ENCODE measurements around the gene MARCKSL1. TPM values are rescaled to one million over a fixed set of nuclear protein-coding genes. Genes with fewer than 3 reads are reported as not detected.

Gene MARCKSL1
- total and polyA plus RNA-seq, 2 of the 8 experiments (the other 6 are each of a cell fraction or from before 2014, with no cell fraction given): 536 to 558 TPM

DNA sequence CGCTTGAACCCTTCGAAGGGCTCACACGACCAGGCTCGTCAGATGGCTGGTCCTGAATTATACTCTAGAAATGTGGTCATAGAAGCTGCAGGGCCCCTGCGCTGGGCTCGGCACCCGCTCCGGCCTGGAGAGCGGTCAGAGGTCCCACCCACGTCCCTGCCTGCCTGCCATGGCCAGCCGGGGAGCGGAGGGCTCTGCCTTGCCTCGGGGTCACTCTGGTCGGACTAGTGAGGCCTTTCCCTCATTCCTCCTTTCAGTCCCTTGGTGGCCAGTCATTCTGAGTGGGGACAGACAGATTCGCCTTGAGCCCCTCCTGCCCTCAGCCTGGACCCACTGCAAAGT is 529 bp upstream of the MARCKSL1 start:
- no peak for FAIRE-seq
- peaks cover 9 to 15% of the 10 kb centered on the region in 2 experiments for H4K20me1 ChIP-seq (replicated peaks in 1 of 2; ENCODE audit: control insufficient read depth in 1 of 2, insufficient read depth in 2 of 2, low read length in 2 of 2)
- H2BK5ac ChIP-seq (ENCODE audit: low read depth, low read length): no peak overlapping the region; the same call in 1 of the 2 replicates
- peak overlapping the region; percentile 4 for H4K91ac ChIP-seq (replicated peaks; ENCODE audit: insufficient read length, low read length)
- H3K23me2 ChIP-seq (ENCODE audit: low read depth, low read length): peaks cover 10% of the 10 kb centered on the region; the same call in 1 of the 2 replicates
- H3K56ac ChIP-seq (replicated peaks; ENCODE audit: insufficient read length, low read depth, low read length): no peak overlapping the region
- peaks cover 5 to 34% (median 10%) of the 10 kb centered on the region in 4 experiments; a peak in 6 of 8 replicates for H3K36me3 ChIP-seq (ENCODE audit: control insufficient read depth in 2 of 4, insufficient read depth in 4 of 4, low read length in 3 of 4)
- H3K79me2 ChIP-seq (ENCODE audit: control insufficient read depth in 1 of 2, insufficient read depth in 2 of 2, low read length in 2 of 2): peaks cover 4 to 21% of the 10 kb centered on the region in 2 experiments; a peak in 3 of 4 replicates
- H2BK12ac ChIP-seq (ENCODE audit: low read depth, low read length): 0 out of 2 replicates have a peak overlapping the region, but pooled peaks have one; percentile 62
- H3K18ac ChIP-seq (ENCODE audit: extremely low read depth, low read length): peak overlapping the region; percentile 78
- CTCF ChIA-PET (ENCODE audit: partially characterized antibody): interaction anchor here (1.5 to 1.7 kb wide), 2 partner anchors 14 to 21 kb away, joined by 5 read pairs; no protein-coding TSS in a partner anchor
- H2AFZ ChIP-seq (ENCODE audit: low read length): no peak overlapping the region
- H3K4me1 ChIP-seq (replicated peaks in 1 of 4; ENCODE audit: control insufficient read depth in 3 of 4, insufficient read depth in 4 of 4, low read length in 3 of 4): peaks cover 5 to 37% (median 28%) of the 10 kb centered on the region in 4 experiments
- H2BK20ac ChIP-seq (ENCODE audit: low read length): 0 out of 2 replicates have a peak overlapping the region, but pooled peaks have one; percentile 86
- no peak overlapping the region for H3K14ac ChIP-seq (ENCODE audit: insufficient read length)
- H3K27ac ChIP-seq (ENCODE audit: low read depth, low read length): no peak overlapping the region
- H3K79me1 ChIP-seq (ENCODE audit: low read depth, low read length): peaks cover 2% of the 10 kb centered on the region; the same call in 1 of the 2 replicates
- POLR2A ChIA-PET (ENCODE audit: partially characterized antibody): interaction anchor here (0.7 to 13.4 kb wide), 33 partner anchors 9 to 1756 kb away, joined by 3 to 321 read pairs (median 5); partner anchors contain the start of genes BSDC1, CCDC28B, EIF3I and FAM167B
- H2BK15ac ChIP-seq (ENCODE audit: low read length): peak overlapping the region; percentile 75
- no peak overlapping the region for H3K23ac ChIP-seq (ENCODE audit: insufficient read length)
- no peak overlapping the region for H3K9ac ChIP-seq (replicated peaks in 1 of 4; ENCODE audit: extremely low read depth in 1 of 4, low read depth in 3 of 4, low read length in 3 of 4)
- H2BK120ac ChIP-seq (replicated peaks; ENCODE audit: low read depth, low read length): no peak overlapping the region
- H4K8ac ChIP-seq (ENCODE audit: extremely low read depth, insufficient read depth, low read length): peak overlapping the region; percentile 22; the same call in 1 of the 2 replicates
- H3K4me3 ChIP-seq (ENCODE audit: extremely low read depth in 1 of 4, insufficient read depth in 2 of 4, low read depth in 3 of 4, low read length in 4 of 4): peak overlapping the region; percentile 31 to 93 (median 68); a peak in 7 of 8 replicates
- 37% methylated on average over 15 of the region's 15 CpGs; no CpG with 5 or more reads in 1 of the 2 experiments for WGBS, 2 experiments (ENCODE audit: extremely low coverage in 1 of 2, insufficient coverage in 1 of 2, insufficient read length in 1 of 2, insufficient replicate concordance in 2 of 2, low coverage in 1 of 2, low lambda C conversion rate in 2 of 2, missing lambda C conversion rate in 1 of 2)
- peaks cover 0 to 7% (median 2%) of the 10 kb centered on the region in 4 experiments; a peak in 4 of 7 replicates for H3K27me3 ChIP-seq (replicated peaks in 1 of 4; ENCODE audit: control insufficient read depth in 3 of 4, extremely low read depth in 1 of 4, insufficient read depth in 3 of 4, low read length in 3 of 4)
- no peak overlapping the region for H3K4ac ChIP-seq (replicated peaks; ENCODE audit: insufficient read length, low read depth, low read length)
- peak overlapping the region; percentile 53 to 73 for H3K4me2 ChIP-seq (ENCODE audit: insufficient read depth in 1 of 2, low read depth in 2 of 2, low read length in 2 of 2)
- H3K9me3 ChIP-seq (ENCODE audit: insufficient read depth in 2 of 2, low read depth in 1 of 2, low read length in 1 of 2): no peaks in the 10 kb centered on the region
- H4K5ac ChIP-seq (ENCODE audit: insufficient read length, low read depth, low read length): no peak overlapping the region
- DNase-seq (ENCODE audit: low read depth in 1 of 2, low spot score in 2 of 2): no peak
- H2AK5ac ChIP-seq (ENCODE audit: low read depth, low read length): peak overlapping the region; percentile 6; the same call in 1 of the 2 replicates
- TF ChIP-seq, protein P1, sequence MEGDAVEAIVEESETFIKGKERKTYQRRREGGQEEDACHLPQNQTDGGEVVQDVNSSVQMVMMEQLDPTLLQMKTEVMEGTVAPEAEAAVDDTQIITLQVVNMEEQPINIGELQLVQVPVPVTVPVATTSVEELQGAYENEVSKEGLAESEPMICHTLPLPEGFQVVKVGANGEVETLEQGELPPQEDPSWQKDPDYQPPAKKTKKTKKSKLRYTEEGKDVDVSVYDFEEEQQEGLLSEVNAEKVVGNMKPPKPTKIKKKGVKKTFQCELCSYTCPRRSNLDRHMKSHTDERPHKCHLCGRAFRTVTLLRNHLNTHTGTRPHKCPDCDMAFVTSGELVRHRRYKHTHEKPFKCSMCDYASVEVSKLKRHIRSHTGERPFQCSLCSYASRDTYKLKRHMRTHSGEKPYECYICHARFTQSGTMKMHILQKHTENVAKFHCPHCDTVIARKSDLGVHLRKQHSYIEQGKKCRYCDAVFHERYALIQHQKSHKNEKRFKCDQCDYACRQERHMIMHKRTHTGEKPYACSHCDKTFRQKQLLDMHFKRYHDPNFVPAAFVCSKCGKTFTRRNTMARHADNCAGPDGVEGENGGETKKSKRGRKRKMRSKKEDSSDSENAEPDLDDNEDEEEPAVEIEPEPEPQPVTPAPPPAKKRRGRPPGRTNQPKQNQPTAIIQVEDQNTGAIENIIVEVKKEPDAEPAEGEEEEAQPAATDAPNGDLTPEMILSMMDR (IDR thresholded peaks at IDR 0.05; ENCODE audit: control extremely low read depth in 1 of 3, insufficient read depth in 1 of 3, low read depth in 1 of 3, low read length in 3 of 3): no peak

Data from H1 (cell line).